GM12873 (cell line): ENCODE measurements around the gene GJA1.

ENCODE experiments used
- TF ChIP-seq, protein P1 (sequence below): IDR thresholded peaks from 2 replicates; pipeline ENCODE4 v1.5.1; 2012; ENCODE audit warnings: low read depth, mild to moderate bottlenecking, moderate library complexity, low read length, control low read depth; ENCODE audit not compliant: insufficient read depth; ENCODE audit errors: missing control alignments

Gene GJA1

DNA sequence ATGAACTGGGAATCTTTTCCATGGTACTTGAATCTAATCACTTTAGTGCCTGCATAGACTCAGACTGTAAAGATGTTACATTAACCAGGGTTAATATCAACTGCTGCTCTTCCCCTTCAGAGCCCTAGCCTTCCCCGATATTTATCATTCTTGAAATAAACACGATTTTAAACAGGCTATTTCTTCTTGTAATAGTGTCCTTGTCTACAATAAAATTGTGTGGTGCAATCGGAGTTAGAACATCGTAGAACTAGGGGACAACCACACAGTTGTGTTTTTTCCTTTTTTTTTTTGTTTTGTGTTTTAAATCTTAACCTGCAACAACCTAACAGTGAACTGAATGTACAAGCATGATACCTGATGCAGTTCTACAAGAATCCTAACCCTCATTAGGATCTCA is 4.5 kb downstream of the GJA1 start:
- TF ChIP-seq, protein P1, sequence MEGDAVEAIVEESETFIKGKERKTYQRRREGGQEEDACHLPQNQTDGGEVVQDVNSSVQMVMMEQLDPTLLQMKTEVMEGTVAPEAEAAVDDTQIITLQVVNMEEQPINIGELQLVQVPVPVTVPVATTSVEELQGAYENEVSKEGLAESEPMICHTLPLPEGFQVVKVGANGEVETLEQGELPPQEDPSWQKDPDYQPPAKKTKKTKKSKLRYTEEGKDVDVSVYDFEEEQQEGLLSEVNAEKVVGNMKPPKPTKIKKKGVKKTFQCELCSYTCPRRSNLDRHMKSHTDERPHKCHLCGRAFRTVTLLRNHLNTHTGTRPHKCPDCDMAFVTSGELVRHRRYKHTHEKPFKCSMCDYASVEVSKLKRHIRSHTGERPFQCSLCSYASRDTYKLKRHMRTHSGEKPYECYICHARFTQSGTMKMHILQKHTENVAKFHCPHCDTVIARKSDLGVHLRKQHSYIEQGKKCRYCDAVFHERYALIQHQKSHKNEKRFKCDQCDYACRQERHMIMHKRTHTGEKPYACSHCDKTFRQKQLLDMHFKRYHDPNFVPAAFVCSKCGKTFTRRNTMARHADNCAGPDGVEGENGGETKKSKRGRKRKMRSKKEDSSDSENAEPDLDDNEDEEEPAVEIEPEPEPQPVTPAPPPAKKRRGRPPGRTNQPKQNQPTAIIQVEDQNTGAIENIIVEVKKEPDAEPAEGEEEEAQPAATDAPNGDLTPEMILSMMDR = no peak

DNA sequence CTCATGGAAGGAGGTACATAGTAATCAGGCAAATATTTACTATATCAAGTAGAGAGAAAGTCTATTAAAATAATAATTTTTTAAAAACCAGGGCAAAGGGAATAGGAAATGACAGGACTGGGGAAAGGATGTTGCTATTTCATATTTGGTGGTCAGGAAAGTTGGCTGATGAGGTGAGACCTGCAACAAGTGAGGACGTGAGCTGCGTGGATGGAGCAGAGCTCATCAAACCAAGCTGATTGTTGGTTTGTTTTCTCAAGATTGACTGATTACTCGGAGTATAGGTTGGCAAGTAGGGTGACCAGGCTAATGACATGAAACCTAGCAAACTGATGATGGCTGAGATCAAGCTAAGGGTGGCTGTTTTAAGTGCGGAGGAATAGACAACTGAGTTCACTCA is 6.0 kb downstream of the GJA1 start:
- TF ChIP-seq, protein P1 = no peak

DNA sequence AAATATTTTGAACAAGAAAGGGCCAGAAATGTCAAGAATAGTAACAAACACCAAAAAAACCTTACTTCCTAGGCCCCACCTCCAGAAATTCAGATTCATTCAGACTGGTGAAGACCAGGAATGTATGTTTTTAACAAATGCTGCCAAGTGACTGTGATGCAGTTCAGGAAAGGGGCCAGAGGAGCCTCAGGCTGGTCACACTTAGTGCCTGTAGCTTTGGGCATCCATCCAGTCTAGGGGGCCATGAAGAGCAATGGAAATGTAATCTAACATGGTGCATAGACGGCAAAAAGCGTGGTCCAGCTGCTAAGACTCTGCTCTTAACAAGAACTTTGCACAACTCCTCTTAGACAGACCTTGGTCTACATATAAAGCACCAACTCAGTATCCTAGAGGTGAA is 7.1 kb downstream of the GJA1 start:
- TF ChIP-seq, protein P1 = no peak

DNA sequence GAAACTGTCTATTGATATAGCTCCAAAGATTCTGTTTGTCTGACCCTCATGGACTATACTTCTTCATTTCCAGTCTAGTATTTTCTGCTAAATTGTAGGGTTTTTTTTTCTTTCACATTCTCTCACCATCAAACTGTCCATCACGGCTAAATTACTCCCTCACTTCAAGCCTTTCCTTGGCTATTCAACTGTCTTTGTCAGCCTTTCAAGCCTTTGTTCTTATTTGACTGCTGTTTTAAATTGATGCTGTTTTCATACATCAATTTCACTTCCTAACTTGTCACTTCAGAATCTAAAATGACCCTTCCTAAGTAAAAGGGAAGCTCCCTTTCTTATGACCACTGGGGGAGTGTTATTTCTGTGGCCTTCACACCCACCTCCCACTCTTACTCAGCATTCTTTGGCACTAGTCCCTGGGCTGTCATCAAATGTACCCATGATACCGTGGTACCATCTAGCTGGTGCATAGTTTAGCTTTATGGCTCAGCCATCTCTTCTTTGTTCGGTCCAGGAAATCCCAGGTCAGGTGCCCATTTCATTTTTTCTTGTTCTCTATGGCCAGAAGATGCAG is 8.6 kb downstream of the GJA1 start:
- TF ChIP-seq, protein P1 = no peak

DNA sequence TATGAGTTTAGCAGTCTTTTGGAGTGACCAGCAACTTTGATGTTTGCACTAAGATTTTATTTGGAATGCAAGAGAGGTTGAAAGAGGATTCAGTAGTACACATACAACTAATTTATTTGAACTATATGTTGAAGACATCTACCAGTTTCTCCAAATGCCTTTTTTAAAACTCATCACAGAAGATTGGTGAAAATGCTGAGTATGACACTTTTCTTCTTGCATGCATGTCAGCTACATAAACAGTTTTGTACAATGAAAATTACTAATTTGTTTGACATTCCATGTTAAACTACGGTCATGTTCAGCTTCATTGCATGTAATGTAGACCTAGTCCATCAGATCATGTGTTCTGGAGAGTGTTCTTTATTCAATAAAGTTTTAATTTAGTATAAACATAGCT is 13.9 kb downstream of the GJA1 start:
- TF ChIP-seq, protein P1 = no peak

DNA sequence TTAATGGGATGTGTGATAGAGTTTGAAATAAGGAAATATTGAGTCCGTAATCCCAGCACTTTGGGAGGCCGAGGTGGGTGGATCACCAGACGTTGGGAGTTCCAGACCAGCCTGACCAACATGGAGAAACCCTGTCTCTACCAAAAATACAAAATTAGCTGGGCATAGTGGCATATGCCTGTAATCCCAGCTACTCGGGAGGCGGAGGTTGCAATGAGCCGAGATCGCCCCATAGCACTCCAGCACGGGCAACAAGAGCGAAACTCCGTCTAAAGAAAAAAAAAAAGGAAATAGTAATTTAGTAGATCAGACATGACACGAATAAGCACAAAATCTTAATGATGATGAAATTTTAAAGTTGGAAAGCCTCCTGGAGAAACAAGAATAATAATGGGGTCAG is 14.8 kb downstream of the GJA1 start:
- TF ChIP-seq, protein P1 = no peak

DNA sequence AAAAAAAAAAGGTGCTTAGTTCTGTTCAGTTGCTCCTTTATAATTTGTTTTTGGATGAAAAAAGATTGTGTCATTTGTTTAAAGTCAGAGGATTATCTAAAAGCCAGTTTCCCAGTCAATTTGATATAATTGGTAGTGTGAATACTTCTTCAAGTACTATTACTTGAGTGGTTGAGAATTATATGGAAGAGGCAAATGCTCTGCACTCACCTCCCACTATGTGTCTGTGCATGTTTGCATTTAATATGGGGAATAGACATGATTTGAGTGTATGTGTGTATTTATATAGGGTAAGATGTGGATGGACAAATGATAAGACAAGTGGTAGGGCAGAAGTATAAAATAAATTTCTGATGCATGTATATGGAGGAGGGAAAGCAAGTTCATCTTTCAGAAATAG is 15.8 kb downstream of the GJA1 start:
- TF ChIP-seq, protein P1 = no peak
